HG02623 (cell line): Measurements from ENCODE around the gene CPA3.

ENCODE experiments used
- ATAC-seq: cut with Tn5 transposase; IDR thresholded peaks from one replicate; pipeline ENCODE4 v1.9.1; 2021; ENCODE audit warnings: moderate library complexity; ENCODE audit not compliant: unreplicated experiment

CPA3 gene

DNA sequence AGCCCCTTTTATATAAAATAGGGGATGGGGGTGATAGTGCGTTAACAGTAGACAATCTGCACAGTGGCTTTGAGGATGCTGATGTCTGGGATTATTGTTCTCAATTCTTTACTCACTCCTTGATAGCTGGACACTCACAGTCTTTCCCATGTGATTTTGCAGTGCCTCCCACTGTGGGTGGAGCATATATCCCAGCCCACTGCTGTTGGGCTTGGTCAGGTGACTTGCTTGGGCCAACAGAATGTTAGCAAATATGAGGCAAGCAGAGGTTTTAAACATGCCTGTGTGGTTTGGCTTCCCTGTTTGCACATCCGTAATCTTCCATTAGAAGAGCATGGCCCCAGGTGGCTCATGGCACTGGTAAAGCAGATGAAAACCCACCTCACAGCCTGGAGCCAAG, 46.5 kb downstream of the CPA3 start:
- ATAC-seq = no peak

DNA sequence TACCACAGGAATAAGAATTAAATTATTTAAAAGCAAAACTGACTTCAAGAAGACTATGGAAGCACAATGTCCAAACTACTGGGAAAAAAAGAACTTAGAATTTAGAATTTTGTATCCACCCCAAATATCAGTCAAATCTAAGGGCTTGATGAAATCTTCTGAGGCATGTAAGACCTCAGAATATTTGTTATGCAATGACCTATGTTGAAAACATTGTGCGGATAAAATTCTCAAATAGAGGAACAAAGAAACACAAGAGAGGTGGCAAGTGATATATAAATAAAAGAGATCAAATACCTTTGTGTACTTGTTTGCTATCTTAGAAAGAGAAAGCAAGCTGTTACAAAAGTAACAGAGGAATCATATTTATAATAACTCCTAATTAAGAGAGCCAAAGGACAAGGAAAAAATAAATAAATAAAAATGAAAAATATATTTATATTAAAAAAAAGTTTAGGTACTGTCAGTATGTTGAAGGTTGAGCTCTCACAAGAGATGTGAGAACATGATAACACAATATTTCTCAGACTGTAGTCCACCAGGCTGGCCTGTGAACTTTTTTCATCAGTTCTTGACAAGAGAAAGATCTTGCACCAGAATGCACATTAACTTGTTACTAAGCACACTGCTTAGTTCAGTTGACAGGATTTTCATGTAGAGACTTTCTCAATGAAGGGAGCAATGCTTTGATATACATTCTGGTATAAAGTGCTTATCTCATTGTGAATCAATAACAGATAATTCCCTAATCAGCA, 50.0 kb downstream of the CPA3 start:
- no peak for ATAC-seq

- no peak for ATAC-seq
Observed at GRCh38 chr3:148916132-148916531, 51.0 kb downstream of the CPA3 start.

DNA sequence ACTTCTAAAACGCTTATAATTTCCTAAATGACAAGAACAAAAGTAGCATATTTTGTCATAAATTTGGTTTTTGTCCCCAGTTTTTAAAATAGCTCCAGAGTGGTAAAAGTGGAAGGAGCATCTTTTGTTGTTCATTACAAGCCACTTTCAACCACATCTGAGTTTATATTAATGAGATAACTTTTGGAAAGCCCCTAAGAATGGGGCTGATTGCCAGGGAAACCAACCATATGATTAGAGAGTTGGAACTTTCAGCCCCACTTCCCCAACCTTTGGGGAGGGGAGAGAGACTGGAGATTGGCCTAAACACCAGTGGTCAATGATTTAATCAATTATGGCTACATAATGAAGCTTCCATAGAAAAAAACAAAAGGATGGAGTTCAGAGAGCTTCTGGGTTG, 57.4 kb downstream of the CPA3 start:
- ATAC-seq = no peak

DNA sequence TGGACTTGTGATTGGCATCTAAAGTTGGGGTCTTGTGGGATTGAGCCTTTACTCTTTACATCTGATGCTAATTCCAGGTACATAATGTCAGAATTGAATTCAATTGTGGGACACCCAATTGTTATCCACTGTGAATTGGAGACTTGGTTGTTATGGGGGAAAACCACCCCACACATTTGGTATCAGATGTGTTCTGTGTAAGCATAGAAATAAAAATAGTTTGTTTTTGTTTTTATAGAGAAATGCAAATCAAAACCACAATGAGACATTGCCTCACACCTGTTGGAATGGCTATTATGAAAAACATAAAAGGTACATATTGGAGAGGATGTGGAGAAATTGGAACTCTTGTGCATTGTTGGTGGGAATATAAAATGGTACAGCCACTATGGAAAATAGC, 58.5 kb downstream of the CPA3 start:
- ATAC-seq = no peak

GRCh38 chr3:148924562-148924961, 59.5 kb downstream of the CPA3 start:
- no peak for ATAC-seq

- no peak for ATAC-seq
Observed at GRCh38 chr3:148925845-148926244, 60.7 kb downstream of the CPA3 start.

GRCh38 chr3:148930752-148931151, 65.7 kb downstream of the CPA3 start:
- no peak for ATAC-seq

DNA sequence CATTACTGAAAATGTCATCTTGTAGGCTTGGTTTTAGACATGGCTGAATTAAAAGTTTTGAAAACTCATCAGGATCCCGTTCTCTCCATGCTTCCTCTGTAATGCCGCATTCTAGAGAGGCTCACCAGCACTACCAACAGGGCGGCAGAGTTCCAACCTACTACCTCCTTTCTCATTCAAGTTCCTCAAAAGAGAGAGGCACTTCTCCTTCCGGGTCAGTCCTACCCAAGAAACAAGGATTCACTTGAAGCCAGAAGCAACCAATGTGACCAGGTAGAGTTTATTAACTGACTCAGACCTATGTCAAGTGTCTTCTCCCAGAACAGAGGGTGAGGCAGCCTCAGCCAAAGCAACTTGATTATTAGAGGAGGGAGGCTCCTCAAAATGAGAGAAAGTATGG, 66.5 kb downstream of the CPA3 start:
- no peak for ATAC-seq

GRCh38 chr3:148932972-148933371, 67.9 kb downstream of the CPA3 start:
- ATAC-seq = no peak

- ATAC-seq = no peak
Observed at GRCh38 chr3:148937467-148938255, 72.6 kb downstream of the CPA3 start.

GRCh38 chr3:148938306-148938705, 73.2 kb downstream of the CPA3 start:
- ATAC-seq = no peak

DNA sequence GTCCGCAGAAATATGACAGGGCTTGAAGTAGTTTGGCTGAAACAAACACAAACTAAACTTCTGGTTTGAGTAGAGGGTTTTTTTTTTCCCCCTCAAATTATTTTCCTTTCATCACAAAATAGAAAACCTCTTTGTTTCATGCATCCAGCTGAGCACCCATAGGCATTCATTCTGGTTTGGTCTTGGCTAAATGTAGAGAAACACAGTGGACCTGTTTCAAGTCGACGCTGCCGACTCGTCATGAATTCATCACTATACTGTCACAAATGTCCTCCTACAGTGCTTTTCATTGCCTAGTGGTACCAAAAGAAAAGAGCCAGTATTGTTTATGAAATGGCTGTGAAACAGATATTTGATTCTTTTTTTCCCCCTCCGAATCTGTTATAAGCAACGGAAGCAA, 73.8 kb downstream of the CPA3 start:
- no peak for ATAC-seq

DNA sequence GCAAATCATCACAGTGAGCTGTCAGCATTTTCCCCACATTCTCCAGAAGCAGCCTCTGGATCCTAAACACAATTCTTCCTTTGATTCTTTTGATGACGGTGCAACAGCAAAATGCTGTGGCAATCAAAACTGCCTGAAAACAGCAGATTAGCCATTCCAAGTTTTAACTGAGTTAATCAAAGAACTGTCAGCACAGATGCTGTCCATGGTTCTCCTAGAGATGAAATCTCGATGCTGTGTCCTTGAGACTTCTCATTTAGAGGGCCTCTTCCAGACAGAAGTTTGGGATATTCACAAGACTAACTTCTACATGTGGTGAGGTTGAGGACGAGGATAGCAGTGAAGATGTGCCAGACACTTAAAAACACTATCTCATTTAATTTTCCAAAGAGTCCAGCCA, 75.9 kb downstream of the CPA3 start:
- ATAC-seq = no peak

- peak; percentile 99 for ATAC-seq
Observed at GRCh38 chr3:148943506-148944205, 78.6 kb downstream of the CPA3 start.

GRCh38 chr3:148945116-148945515, 80.0 kb downstream of the CPA3 start:
- ATAC-seq = no peak
